GM23338 (cell line): ENCODE data around the gene HVCN1. TPM values are rescaled to one million over a fixed set of nuclear protein-coding genes. Genes with fewer than 3 reads are reported as not detected.

Experiments
- ATAC-seq: fragments of 200-7000 bp; cut with Tn5 transposase; 3 replicates; pipeline ENCODE4 v1.9.1; 2020
- DNase-seq: peaks from one replicate; pipeline ENCODE4 v3.0.0-alpha.2; 2015; ENCODE audit warnings: low spot score
- H2AFZ ChIP-seq: fragments of 200-600 bp; sonication (generic); 2 replicates; pipeline ENCODE4 v1.8.0; 2016; ENCODE audit warnings: antibody characterized with exemption, mild to moderate bottlenecking, moderate library complexity
- H3F3A ChIP-seq: fragments of 200-600 bp; sonication (generic); replicated peaks from 2 replicates; pipeline ENCODE4 v1.8.0; 2017; ENCODE audit warnings: antibody characterized with exemption, mixed run types, low read depth
- H3K27ac ChIP-seq: fragments of 200-600 bp; sonication (generic); 2 replicates; pipeline ENCODE4 v1.6.1; 2016; ENCODE audit warnings: low read depth
- H3K27me3 ChIP-seq: fragments of 200-600 bp; sonication (generic); 2 replicates; pipeline ENCODE4 v1.8.0; 2016; ENCODE audit warnings: mild to moderate bottlenecking, mixed run types, moderate library complexity; ENCODE audit not compliant: insufficient read depth
- H3K36me3 ChIP-seq: fragments of 200-600 bp; sonication (generic); 2 replicates; pipeline ENCODE4 v1.8.0; 2016; ENCODE audit warnings: mild to moderate bottlenecking; ENCODE audit not compliant: insufficient read depth
- H3K4me1 ChIP-seq: fragments of 200-600 bp; sonication (generic); 2 replicates; pipeline ENCODE4 v1.8.0; 2016; ENCODE audit warnings: mild to moderate bottlenecking, moderate library complexity; ENCODE audit not compliant: insufficient read depth
- H3K4me2 ChIP-seq: fragments of 200-600 bp; sonication (generic); 2 replicates; pipeline ENCODE4 v1.7.1; 2017; ENCODE audit warnings: mixed run types
- H3K4me3 ChIP-seq: fragments of 200-600 bp; sonication (generic); 2 replicates; pipeline ENCODE4 v1.6.1; 2016; ENCODE audit warnings: mixed run types
- H3K79me2 ChIP-seq: fragments of 200-600 bp; sonication (generic); replicated peaks from 2 replicates; pipeline ENCODE4 v1.8.0; 2017; ENCODE audit warnings: mild to moderate bottlenecking; ENCODE audit not compliant: insufficient read depth
- H3K9me2 ChIP-seq: fragments of 200-600 bp; sonication (generic); 2 replicates; pipeline ENCODE4 v1.8.0; 2017; ENCODE audit not compliant: insufficient read depth
- H4K20me1 ChIP-seq: fragments of 200-600 bp; sonication (generic); replicated peaks from 2 replicates; pipeline ENCODE4 v1.8.0; 2017; ENCODE audit warnings: mild to moderate bottlenecking; ENCODE audit not compliant: insufficient read depth
- H3K27ac Mint-ChIP-seq: 2 replicates; pipeline ENCODE4 v1.8.0; 2020; ENCODE audit warnings: inconsistent platforms, mild to moderate bottlenecking, moderate library complexity, mixed read lengths
- H3K27me3 Mint-ChIP-seq: 3 replicates; pipeline ENCODE4 v1.8.0; 2022; ENCODE audit warnings: low read depth, mild to moderate bottlenecking, moderate library complexity, mixed read lengths, inconsistent platforms; ENCODE audit not compliant: insufficient read depth, poor library complexity
- H3K36me3 Mint-ChIP-seq: 3 replicates; pipeline ENCODE4 v1.8.0; 2021; ENCODE audit warnings: low read depth, mild to moderate bottlenecking, inconsistent platforms, moderate library complexity, mixed read lengths
- H3K4me1 Mint-ChIP-seq: 3 replicates; pipeline ENCODE4 v1.8.0; 2020; ENCODE audit warnings: mild to moderate bottlenecking, inconsistent platforms, mixed read lengths
- H3K4me3 Mint-ChIP-seq: 3 replicates; pipeline ENCODE4 v1.8.0; 2021; ENCODE audit warnings: moderate library complexity, mild to moderate bottlenecking, inconsistent platforms, mixed read lengths
- H3K9me3 Mint-ChIP-seq: 3 replicates; pipeline ENCODE4 v1.8.0; 2020; ENCODE audit warnings: moderate library complexity, mild to moderate bottlenecking, inconsistent platforms, mixed read lengths
- CREB1 ChIP-seq: fragments of 250-450 bp; sonication (Bioruptor Pico); IDR thresholded peaks from 2 replicates; pipeline ENCODE4 v1.5.0; 2020; ENCODE audit warnings: low read depth, mild to moderate bottlenecking, moderate library complexity
- EZH2 ChIP-seq: fragments of 200-600 bp; sonication (generic); IDR thresholded peaks from one replicate; pipeline ENCODE4 v1.8.0; 2017; ENCODE audit warnings: antibody characterized with exemption, mild to moderate bottlenecking, low read depth; ENCODE audit not compliant: unreplicated experiment
- EZH2phosphoT487 ChIP-seq: fragments of 200-600 bp; sonication (generic); IDR thresholded peaks from one replicate; pipeline ENCODE4 v1.8.1; 2018; ENCODE audit warnings: antibody characterized with exemption; ENCODE audit not compliant: unreplicated experiment
- NANOG ChIP-seq: IDR thresholded peaks from 2 replicates; pipeline ENCODE4 v1.6.1; 2016; ENCODE audit warnings: antibody characterized with exemption, borderline replicate concordance
- STAT1 ChIP-seq: IDR thresholded peaks from one replicate; pipeline ENCODE4 v1.6.1; 2016; ENCODE audit warnings: antibody characterized with exemption; ENCODE audit not compliant: unreplicated experiment
- ZNF114 ChIP-seq: fragments of 250-450 bp; sonication (Bioruptor Pico); IDR thresholded peaks from 2 replicates; pipeline ENCODE4 v1.5.0; 2020; ENCODE audit warnings: mild to moderate bottlenecking, moderate library complexity
- ZNF331 ChIP-seq: fragments of 250-450 bp; sonication (Bioruptor Pico); IDR thresholded peaks from 2 replicates; pipeline ENCODE4 v1.5.0; 2020; ENCODE audit warnings: low read depth, mild to moderate bottlenecking, moderate library complexity
- polyA plus RNA-seq: library from polyadenylated mRNA; unstranded; fragments of >200 nt; fragmentation: Nextera tagmentation; extraction: Ambion mirVana; gene quantifications from 2 replicates; pipeline ENCODE4 v1.2.1, GENCODE V29; 2016
- total RNA-seq: library from RNA; depleted of rRNA; stranded (reverse); fragments of >200 nt; shearing (Covaris generic); gene quantifications from 2 replicates; pipeline ENCODE4 v1.2.3, GENCODE V29; 2014
- TF ChIP-seq, protein P1 (sequence below): IDR thresholded peaks from one replicate; pipeline ENCODE4 v1.6.1; 2018; ENCODE audit warnings: antibody characterized with exemption; ENCODE audit not compliant: unreplicated experiment
- TF ChIP-seq, protein P2 (sequence below), 2 experiments: fragments of 200-600 bp in 1 of 2; sonication (generic) in 1 of 2; conservative IDR thresholded peaks; 2 replicates each; pipeline versions ENCODE4 v1.5.1 to v1.6.1; 2016 to 2017; ENCODE audit warnings: antibody characterized with exemption in 2 of 2, low read depth in 2 of 2, mild to moderate bottlenecking in 2 of 2, moderate library complexity in 1 of 2

The HVCN1 gene
- total and polyA plus RNA-seq, 2 experiments from 2014 or later = 10.4 to 10.7 TPM

DNA sequence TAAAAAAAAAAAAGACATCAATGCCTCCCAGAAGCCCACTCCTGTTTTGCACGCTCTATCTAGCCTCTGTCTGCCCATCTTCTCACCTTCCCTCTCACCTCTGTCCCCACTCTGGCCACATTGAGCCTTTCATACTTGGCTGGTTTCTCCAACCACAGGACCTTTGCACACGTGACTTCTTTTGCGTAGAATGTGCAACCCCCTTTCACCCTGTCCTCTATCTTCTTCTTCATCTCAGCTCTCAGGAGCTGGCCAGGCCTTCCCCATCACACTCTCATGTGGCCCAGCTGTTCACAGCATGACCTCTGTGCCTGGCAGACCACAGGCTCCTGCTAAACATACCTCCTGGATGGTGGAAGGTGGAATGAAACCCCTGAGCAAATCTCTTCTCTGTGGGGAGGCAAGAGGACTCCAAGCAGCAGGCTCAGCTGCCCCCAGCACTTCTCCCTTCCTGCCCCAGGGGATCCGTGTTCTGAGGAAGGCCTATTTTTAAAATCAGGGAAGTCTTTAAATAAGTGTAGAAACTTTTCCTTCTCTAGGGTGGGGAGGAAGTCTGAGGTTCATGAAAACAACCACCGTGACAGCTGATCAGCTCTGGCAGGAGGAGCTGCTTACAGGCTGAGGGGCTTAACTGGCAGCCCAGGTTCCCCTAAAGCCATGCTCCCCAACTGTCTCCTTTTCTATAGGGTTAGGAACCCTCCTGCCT, 11.6 kb downstream of the HVCN1 start (continued):
- TF ChIP-seq, protein P1, sequence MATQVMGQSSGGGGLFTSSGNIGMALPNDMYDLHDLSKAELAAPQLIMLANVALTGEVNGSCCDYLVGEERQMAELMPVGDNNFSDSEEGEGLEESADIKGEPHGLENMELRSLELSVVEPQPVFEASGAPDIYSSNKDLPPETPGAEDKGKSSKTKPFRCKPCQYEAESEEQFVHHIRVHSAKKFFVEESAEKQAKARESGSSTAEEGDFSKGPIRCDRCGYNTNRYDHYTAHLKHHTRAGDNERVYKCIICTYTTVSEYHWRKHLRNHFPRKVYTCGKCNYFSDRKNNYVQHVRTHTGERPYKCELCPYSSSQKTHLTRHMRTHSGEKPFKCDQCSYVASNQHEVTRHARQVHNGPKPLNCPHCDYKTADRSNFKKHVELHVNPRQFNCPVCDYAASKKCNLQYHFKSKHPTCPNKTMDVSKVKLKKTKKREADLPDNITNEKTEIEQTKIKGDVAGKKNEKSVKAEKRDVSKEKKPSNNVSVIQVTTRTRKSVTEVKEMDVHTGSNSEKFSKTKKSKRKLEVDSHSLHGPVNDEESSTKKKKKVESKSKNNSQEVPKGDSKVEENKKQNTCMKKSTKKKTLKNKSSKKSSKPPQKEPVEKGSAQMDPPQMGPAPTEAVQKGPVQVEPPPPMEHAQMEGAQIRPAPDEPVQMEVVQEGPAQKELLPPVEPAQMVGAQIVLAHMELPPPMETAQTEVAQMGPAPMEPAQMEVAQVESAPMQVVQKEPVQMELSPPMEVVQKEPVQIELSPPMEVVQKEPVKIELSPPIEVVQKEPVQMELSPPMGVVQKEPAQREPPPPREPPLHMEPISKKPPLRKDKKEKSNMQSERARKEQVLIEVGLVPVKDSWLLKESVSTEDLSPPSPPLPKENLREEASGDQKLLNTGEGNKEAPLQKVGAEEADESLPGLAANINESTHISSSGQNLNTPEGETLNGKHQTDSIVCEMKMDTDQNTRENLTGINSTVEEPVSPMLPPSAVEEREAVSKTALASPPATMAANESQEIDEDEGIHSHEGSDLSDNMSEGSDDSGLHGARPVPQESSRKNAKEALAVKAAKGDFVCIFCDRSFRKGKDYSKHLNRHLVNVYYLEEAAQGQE = no peak
- TF ChIP-seq EZH2 = no peak
- no peak for TF ChIP-seq STAT1
- TF ChIP-seq, protein P2, sequence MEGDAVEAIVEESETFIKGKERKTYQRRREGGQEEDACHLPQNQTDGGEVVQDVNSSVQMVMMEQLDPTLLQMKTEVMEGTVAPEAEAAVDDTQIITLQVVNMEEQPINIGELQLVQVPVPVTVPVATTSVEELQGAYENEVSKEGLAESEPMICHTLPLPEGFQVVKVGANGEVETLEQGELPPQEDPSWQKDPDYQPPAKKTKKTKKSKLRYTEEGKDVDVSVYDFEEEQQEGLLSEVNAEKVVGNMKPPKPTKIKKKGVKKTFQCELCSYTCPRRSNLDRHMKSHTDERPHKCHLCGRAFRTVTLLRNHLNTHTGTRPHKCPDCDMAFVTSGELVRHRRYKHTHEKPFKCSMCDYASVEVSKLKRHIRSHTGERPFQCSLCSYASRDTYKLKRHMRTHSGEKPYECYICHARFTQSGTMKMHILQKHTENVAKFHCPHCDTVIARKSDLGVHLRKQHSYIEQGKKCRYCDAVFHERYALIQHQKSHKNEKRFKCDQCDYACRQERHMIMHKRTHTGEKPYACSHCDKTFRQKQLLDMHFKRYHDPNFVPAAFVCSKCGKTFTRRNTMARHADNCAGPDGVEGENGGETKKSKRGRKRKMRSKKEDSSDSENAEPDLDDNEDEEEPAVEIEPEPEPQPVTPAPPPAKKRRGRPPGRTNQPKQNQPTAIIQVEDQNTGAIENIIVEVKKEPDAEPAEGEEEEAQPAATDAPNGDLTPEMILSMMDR (conservative IDR thresholded peaks at IDR 0.05; ENCODE audit: low read depth in 2 of 2) = no peak
- TF ChIP-seq ZNF331 = no peak
- no peak for TF ChIP-seq NANOG
- TF ChIP-seq CREB1 = no peak

DNA sequence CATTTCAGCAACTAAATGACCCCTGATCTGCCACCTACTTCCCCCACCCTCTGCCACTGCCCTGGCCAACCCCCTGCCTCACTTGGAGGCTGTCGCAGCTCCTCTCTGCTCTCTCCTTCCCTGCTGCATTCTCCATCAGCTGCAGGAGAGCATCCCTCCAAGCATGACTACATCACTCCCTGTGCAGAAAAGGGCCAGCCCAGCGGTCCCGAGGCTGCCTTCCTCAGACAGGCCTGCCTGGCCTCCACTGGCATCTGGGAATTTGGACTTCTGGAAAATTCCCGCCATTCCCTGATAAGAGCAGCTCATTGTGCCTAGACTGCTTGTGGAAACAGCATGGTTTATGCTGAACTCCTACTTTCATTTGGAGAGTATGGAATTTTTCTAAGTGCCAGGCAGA, 12.7 kb downstream of the HVCN1 start:
- H3K4me3 Mint-ChIP-seq = no peak overlapping the region
- H4K20me1 ChIP-seq = no peaks in the 10 kb centered on the region
- no peaks in the 10 kb centered on the region for H3F3A ChIP-seq
- H3K4me3 ChIP-seq = no peak overlapping the region
- H3K4me1 ChIP-seq = no peaks in the 10 kb centered on the region
- H3K27me3 Mint-ChIP-seq = peaks cover 1% of the 10 kb centered on the region
- no peaks in the 10 kb centered on the region for H3K36me3 ChIP-seq
- no peak overlapping the region for H2AFZ ChIP-seq
- H3K27ac Mint-ChIP-seq = no peak overlapping the region
- peaks cover 8% of the 10 kb centered on the region; the same call in 2 of the 3 replicates for H3K4me1 Mint-ChIP-seq
- H3K27me3 ChIP-seq = no peaks in the 10 kb centered on the region
- no peaks in the 10 kb centered on the region for H3K36me3 Mint-ChIP-seq
- ATAC-seq (no peak), DNase-seq (no peak)
- no peaks in the 10 kb centered on the region for H3K79me2 ChIP-seq
- H3K9me2 ChIP-seq = no peaks in the 10 kb centered on the region
- no peaks in the 10 kb centered on the region for H3K9me3 Mint-ChIP-seq
- no peak overlapping the region for H3K27ac ChIP-seq
- no peak overlapping the region for H3K4me2 ChIP-seq
- TF ChIP-seq NANOG (no peak), ZNF114 (CRISPR knock-in tag) (no peak), EZH2phosphoT487 (no peak)
- TF ChIP-seq, protein P2 (conservative IDR thresholded peaks at IDR 0.05; ENCODE audit: low read depth in 2 of 2) = no peak
- TF ChIP-seq, protein P1 = no peak
